Prostate gland (tissue), 2 donors: ENCODE measurements around the gene ME3. TPM values are rescaled to one million over a fixed set of nuclear protein-coding genes. Genes with fewer than 3 reads are reported as not detected.

Experiments
- DNase-seq: peaks from one replicate; pipeline ENCODE4 v3.0.0-alpha.2; 2019; ENCODE audit warnings: low spot score
- H3K27ac ChIP-seq, 2 donors: fragments of 200-600 bp; sonication (generic); 2 replicates each; pipeline ENCODE4 v1.5.1; 2017 to 2019
- H3K27me3 ChIP-seq: fragments of 200-600 bp; sonication (generic); replicated peaks from 2 replicates; pipeline ENCODE4 v1.5.1; 2019; ENCODE audit not compliant: insufficient read depth
- H3K36me3 ChIP-seq, 2 donors: fragments of 200-600 bp; sonication (generic); 1 replicate in 1 of 2; 2 replicates in 1 of 2; pipeline versions ENCODE4 v1.5.1 to v1.8.1; 2017 to 2019
- H3K4me1 ChIP-seq: fragments of 200-600 bp; sonication (generic); replicated peaks from 2 replicates; pipeline ENCODE4 v1.5.1; 2019
- H3K4me3 ChIP-seq, 2 donors: fragments of 200-600 bp; sonication (generic); 2 replicates each; pipeline ENCODE4 v1.5.1; 2017 to 2019
- H3K9me3 ChIP-seq: fragments of 200-600 bp; sonication (generic); 2 replicates; pipeline ENCODE4 v1.5.1; 2017
- CTCF ChIP-seq, 4 experiments: fragments of 200-600 bp in 2 of 4; fragments of 450-650 bp in 2 of 4; sonication (generic) in 2 of 4; IDR thresholded peaks; 1 replicate in 3 of 4; 2 replicates in 1 of 4; pipeline ENCODE4 v1.5.1; 2016 to 2019; ENCODE audit warnings: antibody characterized with exemption in 4 of 4, mild to moderate bottlenecking in 2 of 4, moderate library complexity in 2 of 4
- POLR2A ChIP-seq: fragments of 450-650 bp; IDR thresholded peaks from one replicate; pipeline ENCODE4 v1.6.1; 2016; ENCODE audit warnings: antibody characterized with exemption, mild to moderate bottlenecking
- POLR2AphosphoS5 ChIP-seq: sonication (generic); formaldehyde crosslinking; IDR thresholded peaks from one replicate; pipeline ENCODE4 v1.6.1; 2017; ENCODE audit warnings: antibody characterized with exemption
- WGBS: methylation state at CpG from one replicate; pipeline ENCODE4 v1.1.5; 2018; 5-methylcytosine and 5-hydroxymethylcytosine counted together
- intact Hi-C: fragments of 100-400 bp; cut with DNase I; formaldehyde crosslinking; loops from one replicate; pipeline ENCODE4 v1.14.2; 2022
- total RNA-seq, 2 donors: library from RNA; depleted of rRNA; stranded (reverse); fragments of >200 nt; gene quantifications; one replicate each; pipeline ENCODE4 v1.1.0, GENCODE V29; 2016

ME3 gene
- total RNA-seq, 2 donors from 2014 or later: 31.4 to 107 TPM

- no peak for DNase-seq
- no peaks in the 10 kb centered on the region for H3K36me3 ChIP-seq
- H3K4me1 ChIP-seq: no peaks in the 10 kb centered on the region
- no peak overlapping the region for H3K4me3 ChIP-seq
- WGBS: 94% methylated on average over 12 of the region's 12 CpGs
- intact Hi-C loops: no loop called here
- no peak overlapping the region for H3K27ac ChIP-seq
- no peaks in the 10 kb centered on the region for H3K9me3 ChIP-seq
- TF ChIP-seq CTCF (IDR thresholded peaks at IDR 0.05) (no peak), POLR2A (no peak), POLR2AphosphoS5 (no peak)
- no peaks in the 10 kb centered on the region for H3K27me3 ChIP-seq
Measured at GRCh38 chr11:86446924-86447285, 225.5 kb downstream of the ME3 start.

DNA sequence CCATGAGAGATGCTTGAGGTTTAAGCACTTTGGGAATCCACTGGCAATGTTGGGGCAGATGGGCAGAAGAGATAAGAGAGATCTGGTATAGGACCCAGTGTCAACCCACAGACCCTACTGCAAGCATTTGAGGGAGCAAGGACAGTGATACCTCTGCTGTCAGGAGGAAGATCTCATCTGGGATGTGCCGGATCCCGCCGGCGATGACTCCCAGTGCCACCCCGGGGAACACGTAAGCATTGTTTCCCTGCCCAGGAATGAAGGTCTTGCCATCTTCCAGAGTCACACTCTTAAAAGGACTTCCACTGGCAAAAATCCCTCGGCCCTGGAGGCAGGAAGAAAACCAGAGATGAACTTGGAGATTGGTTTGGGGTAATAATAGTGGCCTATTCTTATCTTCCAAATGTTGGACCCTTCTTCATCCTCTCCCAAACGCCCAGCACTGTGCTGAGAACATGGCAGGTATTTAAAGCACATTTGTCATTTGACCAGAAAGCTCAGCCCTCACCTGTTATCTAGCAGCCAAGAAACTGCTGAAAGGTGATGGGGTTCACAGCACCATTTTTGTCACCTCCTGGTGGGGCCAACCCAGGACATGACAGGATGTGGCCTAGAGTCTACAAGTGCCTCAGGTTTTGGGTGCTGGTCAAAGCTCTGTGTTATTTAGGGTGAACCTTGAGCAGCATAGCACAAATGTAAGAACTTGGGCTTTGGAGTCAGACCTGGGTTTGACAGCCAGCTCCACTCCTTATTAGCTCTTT lies 226.1 kb downstream of the ME3 start:
- TF ChIP-seq POLR2A: no peak
- no peak for TF ChIP-seq CTCF (IDR thresholded peaks at IDR 0.05)
- no peak for TF ChIP-seq POLR2AphosphoS5
- no peaks in the 10 kb centered on the region for H3K27me3 ChIP-seq
- WGBS: 97% methylated on average over 8 of the region's 8 CpGs

DNA sequence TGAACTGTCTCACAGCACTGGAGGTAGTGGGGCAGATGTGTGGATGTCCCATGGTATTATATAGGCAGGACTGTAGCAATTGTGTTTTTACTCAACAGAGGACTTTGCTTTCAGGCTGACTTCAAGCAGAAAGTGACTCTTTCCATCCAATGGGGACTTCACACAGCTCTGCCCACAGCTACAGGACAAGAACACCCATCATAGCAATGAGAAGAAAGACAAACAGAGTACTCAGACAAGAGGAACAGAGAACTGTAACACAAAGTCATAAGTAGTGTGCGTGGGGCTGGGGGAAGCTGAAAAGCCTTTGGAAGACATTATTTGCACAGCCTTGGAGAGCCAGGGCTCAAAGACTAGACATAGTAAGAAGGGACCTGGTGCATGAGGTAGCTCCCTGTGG lies 227.4 kb downstream of the ME3 start:
- no peak overlapping the region for H3K4me3 ChIP-seq
- DNase-seq: no peak
- no peaks in the 10 kb centered on the region for H3K36me3 ChIP-seq
- no peak for TF ChIP-seq POLR2A
- intact Hi-C loops: no loop called here
- H3K27me3 ChIP-seq: no peaks in the 10 kb centered on the region
- H3K27ac ChIP-seq: no peak overlapping the region
- no peaks in the 10 kb centered on the region for H3K9me3 ChIP-seq
- no peaks in the 10 kb centered on the region for H3K4me1 ChIP-seq
- 96% methylated on average over 1 of the region's 1 CpG for WGBS

More for the DNA sequence above, 226.1 kb downstream of the ME3 start:
- no peak for DNase-seq
- Histone ChIP-seq H3K27ac (no peak overlapping the region), H3K9me3 (no peaks in the 10 kb centered on the region), H3K4me3 (no peak overlapping the region), H3K4me1 (no peaks in the 10 kb centered on the region), H3K36me3 (no peaks in the 10 kb centered on the region)
- intact Hi-C loops: no loop called here

DNA sequence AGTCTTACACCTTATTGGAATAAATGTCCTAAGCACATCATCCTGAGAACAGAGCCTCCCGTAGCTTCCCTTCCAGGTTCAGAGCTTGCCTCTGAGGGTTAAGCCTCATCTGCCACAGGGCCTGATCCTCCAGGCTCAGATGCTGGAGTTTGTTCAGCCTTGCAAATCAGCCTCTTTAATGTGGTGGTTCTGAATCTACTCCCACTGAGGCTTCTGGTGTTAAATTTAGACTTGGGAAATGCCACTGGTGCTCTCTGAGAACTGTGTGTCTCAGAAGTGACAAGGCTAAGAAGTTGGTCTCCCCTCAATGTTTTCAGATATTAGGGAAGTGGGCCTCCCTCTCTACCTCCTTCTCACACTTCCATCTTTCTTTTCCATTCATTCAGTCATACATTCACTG lies 229.0 kb downstream of the ME3 start:
- H3K4me3 ChIP-seq: no peak overlapping the region
- no peaks in the 10 kb centered on the region for H3K27me3 ChIP-seq
- H3K4me1 ChIP-seq: no peaks in the 10 kb centered on the region
- intact Hi-C loops: no loop called here
- TF ChIP-seq POLR2A (no peak), CTCF (IDR thresholded peaks at IDR 0.05) (no peak)
- no peak for DNase-seq
- H3K9me3 ChIP-seq: no peaks in the 10 kb centered on the region
- H3K27ac ChIP-seq: no peak overlapping the region
- no peaks in the 10 kb centered on the region for H3K36me3 ChIP-seq
- 0% methylated on average over 1 of the region's 1 CpG for WGBS

DNA sequence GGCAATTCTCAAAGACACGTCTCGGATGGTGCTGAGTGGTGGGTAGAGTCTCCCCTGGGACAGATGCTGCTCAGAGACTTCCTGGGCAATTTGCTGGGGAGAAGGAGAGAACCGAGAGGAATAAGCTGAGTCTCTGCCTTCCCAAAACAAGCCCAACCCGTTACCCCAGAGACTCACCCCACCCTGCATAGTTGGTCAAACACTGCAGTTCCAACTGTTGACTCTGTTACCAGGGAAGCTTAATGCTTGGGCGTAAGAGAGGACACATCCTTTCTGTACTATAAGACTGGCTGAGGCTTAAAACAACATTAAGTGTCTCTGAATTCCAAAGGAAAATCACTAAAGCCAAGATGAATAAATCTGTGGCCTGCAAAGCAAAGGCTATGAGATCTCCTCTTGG lies 229.6 kb downstream of the ME3 start:
- TF ChIP-seq POLR2AphosphoS5 (no peak), CTCF (IDR thresholded peaks at IDR 0.05) (no peak), POLR2A (no peak)
- DNase-seq: no peak
- intact Hi-C loops: no loop called here
- Histone ChIP-seq H3K4me1 (no peaks in the 10 kb centered on the region), H3K27ac (no peak overlapping the region), H3K9me3 (no peaks in the 10 kb centered on the region), H3K36me3 (no peaks in the 10 kb centered on the region), H3K27me3 (no peaks in the 10 kb centered on the region), H3K4me3 (no peak overlapping the region)
- WGBS: 65% methylated on average over 5 of the region's 5 CpGs
